ENCODE results near the gene C5AR1. TPM values are rescaled to one million over a fixed set of nuclear protein-coding genes. Genes with fewer than 3 reads are reported as not detected.
"Not testable (repeated sequence)": the region's sequence is repeated elsewhere in the genome, so short reads cannot be mapped to it uniquely, and the experiment has no call there.

C5AR1 gene
- total RNA-seq, 1 donor from 2014 or later, result not detected

- Histone ChIP-seq H3K4me3 (ENCODE audit: low read depth, low read length) (no peak overlapping the region), H3K36me3 (ENCODE audit: control insufficient read depth, insufficient read depth, low read length) (no peaks in the 10 kb centered on the region), H3K27me3 (ENCODE audit: control insufficient read depth, insufficient read depth, low read length) (peaks cover 2% of the 10 kb centered on the region)
- no peak for TF ChIP-seq CTCF (IDR thresholded peaks at IDR 0.05; ENCODE audit: insufficient read depth, low read length, poor library complexity, severe bottlenecking)
- no peak for DNase-seq (ENCODE audit: low read depth)
Measured at GRCh38 chr19:47331490-47331889, 21.8 kb downstream of the C5AR1 start.

GRCh38 chr19:47331931-47332547, 22.4 kb downstream of the C5AR1 start, which contains the start of gene C5AR2:
Gene C5AR2 (plus strand): TSS chr19:47332175. CDS start chr19:47340800, 8,625 bp downstream.
- DNase-seq (ENCODE audit: low read depth), result no peak
- peaks cover 2% of the 10 kb centered on the region for H3K27me3 ChIP-seq (ENCODE audit: control insufficient read depth, insufficient read depth, low read length)
- H3K36me3 ChIP-seq (ENCODE audit: control insufficient read depth, insufficient read depth, low read length), result no peaks in the 10 kb centered on the region
- TF ChIP-seq CTCF (IDR thresholded peaks at IDR 0.05; ENCODE audit: insufficient read depth, low read length, poor library complexity, severe bottlenecking), result no peak
- H3K4me3 ChIP-seq (ENCODE audit: low read depth, low read length), result no peak within 1 kb of the TSS

GRCh38 chr19:47336765-47337718, 27.4 kb downstream of the C5AR1 start:
- DNase-seq (ENCODE audit: low read depth); H3K36me3 ChIP-seq (ENCODE audit: control insufficient read depth, insufficient read depth, low read length); H3K27me3 ChIP-seq (ENCODE audit: control insufficient read depth, insufficient read depth, low read length); H3K4me3 ChIP-seq (ENCODE audit: low read depth, low read length): not testable (repeated sequence)

GRCh38 chr19:47339196-47339880, 29.7 kb downstream of the C5AR1 start:
- Histone ChIP-seq H3K36me3 (ENCODE audit: control insufficient read depth, insufficient read depth, low read length) (no peaks in the 10 kb centered on the region), H3K27me3 (ENCODE audit: control insufficient read depth, insufficient read depth, low read length) (no peaks in the 10 kb centered on the region), H3K4me3 (ENCODE audit: low read depth, low read length) (no peak overlapping the region)
- DNase-seq (ENCODE audit: low read depth), result no peak
- no peak for TF ChIP-seq CTCF (IDR thresholded peaks at IDR 0.05; ENCODE audit: insufficient read depth, low read length, poor library complexity, severe bottlenecking)

GRCh38 chr19:47340477-47341208, 31.0 kb downstream of the C5AR1 start:
- Histone ChIP-seq H3K4me3 (ENCODE audit: low read depth, low read length) (no peak overlapping the region), H3K36me3 (ENCODE audit: control insufficient read depth, insufficient read depth, low read length) (no peaks in the 10 kb centered on the region), H3K27me3 (ENCODE audit: control insufficient read depth, insufficient read depth, low read length) (no peaks in the 10 kb centered on the region)
- no peak for DNase-seq (ENCODE audit: low read depth)
- TF ChIP-seq CTCF (IDR thresholded peaks at IDR 0.05; ENCODE audit: insufficient read depth, low read length, poor library complexity, severe bottlenecking), result no peak

Measured in kidney epithelial cell (primary cell).